Ishikawa (cell line): ENCODE data around the gene ERC1.

Source experiments
- CEBPB ChIP-seq: IDR thresholded peaks from 2 replicates; pipeline ENCODE4 v1.6.1; 2012
- CREB1 ChIP-seq: IDR thresholded peaks from 2 replicates; pipeline ENCODE4 v1.6.1; 2012; ENCODE audit warnings: low read depth
- EGR1 ChIP-seq: IDR thresholded peaks from 2 replicates; pipeline ENCODE4 v1.6.1; 2012
- EP300 ChIP-seq: IDR thresholded peaks from 2 replicates; pipeline ENCODE4 v1.6.1; 2012; ENCODE audit warnings: borderline replicate concordance
- FOXM1 ChIP-seq: IDR thresholded peaks from 2 replicates; pipeline ENCODE4 v1.6.1; 2012; ENCODE audit warnings: low read depth, borderline replicate concordance
- MAX ChIP-seq: IDR thresholded peaks from 2 replicates; pipeline ENCODE4 v1.6.1; 2012
- NFIC ChIP-seq: IDR thresholded peaks from 2 replicates; pipeline ENCODE4 v1.6.1; 2012
- RAD21 ChIP-seq: IDR thresholded peaks from 2 replicates; pipeline ENCODE4 v1.6.1; 2012; ENCODE audit warnings: low read depth
- REST ChIP-seq: IDR thresholded peaks from 2 replicates; pipeline ENCODE4 v1.6.1; 2012; ENCODE audit warnings: low read depth, mild to moderate bottlenecking
- TAF1 ChIP-seq: IDR thresholded peaks from 2 replicates; pipeline ENCODE4 v1.6.1; 2012; ENCODE audit warnings: low read depth, mild to moderate bottlenecking
- TCF12 ChIP-seq: IDR thresholded peaks from 2 replicates; pipeline ENCODE4 v1.6.1; 2012; ENCODE audit warnings: low read depth
- TEAD4 ChIP-seq: IDR thresholded peaks from 2 replicates; pipeline ENCODE4 v1.6.1; 2012
- USF1 ChIP-seq: IDR thresholded peaks from 2 replicates; pipeline ENCODE4 v1.6.1; 2012
- YY1 ChIP-seq: IDR thresholded peaks from 2 replicates; pipeline ENCODE4 v1.6.1; 2012; ENCODE audit warnings: low read depth
- ZBTB7A ChIP-seq: IDR thresholded peaks from 2 replicates; pipeline ENCODE4 v1.6.1; 2012; ENCODE audit warnings: low read depth

ERC1 gene

GRCh38 chr12:1500095-1500801, 509.2 kb downstream of the ERC1 start:
- no peak for TF ChIP-seq EGR1
- no peak for TF ChIP-seq YY1
- TF ChIP-seq RAD21: no peak
- TF ChIP-seq EP300: no peak

- no peak for TF ChIP-seq TAF1
- TF ChIP-seq YY1: no peak
- no peak for TF ChIP-seq CEBPB
- no peak for TF ChIP-seq TCF12
- TF ChIP-seq ZBTB7A: no peak
- no peak for TF ChIP-seq NFIC
- TF ChIP-seq TEAD4: no peak
- TF ChIP-seq FOXM1: no peak
- TF ChIP-seq USF1: no peak
- no peak for TF ChIP-seq EGR1
- TF ChIP-seq RAD21: no peak
- no peak for TF ChIP-seq CREB1
- no peak for TF ChIP-seq REST
- TF ChIP-seq EP300: no peak
- TF ChIP-seq MAX: no peak
Measured at GRCh38 chr12:1501001-1501400, 510.0 kb downstream of the ERC1 start.

GRCh38 chr12:1501695-1502378, 510.8 kb downstream of the ERC1 start:
- TF ChIP-seq EGR1 (no peak), YY1 (no peak), FOXM1 (no peak), RAD21 (no peak), NFIC (no peak), USF1 (no peak), MAX (no peak)

GRCh38 chr12:1502379-1502720, 511.3 kb downstream of the ERC1 start:
- TF ChIP-seq TEAD4 (no peak), MAX (no peak), ZBTB7A (no peak), TAF1 (no peak), CREB1 (no peak), CEBPB (no peak), NFIC (0 out of 2 replicates have a peak, but pooled peaks have one; percentile 22)

- TF ChIP-seq YY1 (no peak), TCF12 (no peak), TAF1 (no peak), CEBPB (no peak), TEAD4 (no peak), RAD21 (no peak), REST (no peak), EP300 (no peak), MAX (no peak)
Measured at GRCh38 chr12:1502831-1503230, 511.8 kb downstream of the ERC1 start.

DNA sequence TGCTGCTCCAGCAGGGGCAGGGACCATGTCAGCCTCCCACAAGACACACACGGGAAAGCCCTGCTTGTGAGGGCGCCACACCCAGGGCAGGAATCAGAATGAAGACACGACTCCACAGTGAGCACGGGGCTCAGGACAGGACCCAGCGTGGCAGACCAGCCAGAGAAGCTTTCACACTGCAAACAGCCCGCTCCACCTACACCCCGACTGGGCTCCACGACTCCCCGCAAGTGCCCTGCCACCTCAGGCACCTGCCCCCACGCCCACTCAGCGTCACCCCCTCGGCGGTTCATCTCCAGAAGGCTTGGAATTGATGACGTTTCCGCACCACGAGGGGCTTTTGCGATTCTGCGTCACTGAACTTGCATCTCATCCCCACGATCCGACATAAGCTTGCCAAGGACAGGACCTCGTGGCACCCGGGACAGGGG, 512.3 kb downstream of the ERC1 start:
- TF ChIP-seq NFIC (no peak), CREB1 (no peak), EGR1 (no peak), MAX (no peak), CEBPB (no peak), RAD21 (no peak)
